Duodenal mucosa (tissue), 2 donors: Measurements from ENCODE around the gene DAP.

Experiments
- H3K27ac ChIP-seq: one replicate; pipeline ENCODE4 v1.7.0; 2013; ENCODE audit warnings: low read depth, low read length
- H3K27me3 ChIP-seq, 2 donors: one replicate each; pipeline ENCODE4 v1.7.0; 2013; ENCODE audit warnings: low read length in 2 of 2, control low read depth in 1 of 2; ENCODE audit not compliant: insufficient read depth in 2 of 2, control insufficient read depth in 1 of 2
- H3K36me3 ChIP-seq, 2 donors: one replicate each; pipeline ENCODE4 v1.7.0; 2013; ENCODE audit warnings: low read length in 2 of 2, control low read depth in 1 of 2; ENCODE audit not compliant: insufficient read depth in 2 of 2, control insufficient read depth in 1 of 2
- H3K4me1 ChIP-seq, 2 donors: one replicate each; pipeline ENCODE4 v1.7.0; 2013; ENCODE audit warnings: low read length in 2 of 2, control low read depth in 1 of 2; ENCODE audit not compliant: insufficient read depth in 2 of 2, control insufficient read depth in 1 of 2
- H3K4me3 ChIP-seq, 2 donors: one replicate each; pipeline ENCODE4 v1.7.0; 2013; ENCODE audit warnings: low read length in 2 of 2, low read depth in 1 of 2
- H3K9ac ChIP-seq, 2 donors: one replicate each; pipeline ENCODE4 v1.7.0; 2013; ENCODE audit warnings: low read length in 2 of 2, low read depth in 1 of 2
- H3K9me3 ChIP-seq, 2 donors: one replicate each; pipeline ENCODE4 v1.7.0; 2013; ENCODE audit warnings: low read length in 2 of 2, control low read depth in 1 of 2; ENCODE audit not compliant: control insufficient read depth in 1 of 2

Gene DAP

GRCh38 chr5:10675177-10675700 is 85.8 kb downstream of the DAP start:
- H3K27me3 ChIP-seq = no peaks in the 10 kb centered on the region
- no peak overlapping the region for H3K27ac ChIP-seq
- no peaks in the 10 kb centered on the region for H3K4me1 ChIP-seq
- H3K36me3 ChIP-seq = peaks cover 19 to 32% of the 10 kb centered on the region in 2 donors
- no peak overlapping the region for H3K4me3 ChIP-seq
- H3K9me3 ChIP-seq = no peaks in the 10 kb centered on the region
- H3K9ac ChIP-seq = no peak overlapping the region

GRCh38 chr5:10674582-10674981 is 86.5 kb downstream of the DAP start:
- Histone ChIP-seq H3K27ac (no peak overlapping the region), H3K4me3 (no peak overlapping the region), H3K9me3 (no peaks in the 10 kb centered on the region), H3K9ac (no peak overlapping the region), H3K4me1 (no peaks in the 10 kb centered on the region), H3K27me3 (no peaks in the 10 kb centered on the region), H3K36me3 (peaks cover 12 to 25% of the 10 kb centered on the region in 2 donors)

GRCh38 chr5:10674096-10674495 is 86.9 kb downstream of the DAP start:
- Histone ChIP-seq H3K9me3 (no peaks in the 10 kb centered on the region), H3K9ac (no peak overlapping the region), H3K27ac (no peak overlapping the region), H3K4me3 (no peak overlapping the region), H3K36me3 (peaks cover 10 to 20% of the 10 kb centered on the region in 2 donors), H3K27me3 (no peaks in the 10 kb centered on the region), H3K4me1 (no peaks in the 10 kb centered on the region)

- Histone ChIP-seq H3K4me1 (no peaks in the 10 kb centered on the region), H3K4me3 (no peak overlapping the region), H3K36me3 (peaks cover 10 to 14% of the 10 kb centered on the region in 2 donors), H3K27ac (no peak overlapping the region), H3K9me3 (no peaks in the 10 kb centered on the region), H3K27me3 (no peaks in the 10 kb centered on the region), H3K9ac (no peak overlapping the region)
Observed at GRCh38 chr5:10673407-10673806, 87.6 kb downstream of the DAP start.

- H3K4me3 ChIP-seq = no peak overlapping the region
- no peak overlapping the region for H3K27ac ChIP-seq
- H3K9ac ChIP-seq = no peak overlapping the region
- H3K36me3 ChIP-seq = peaks cover 8 to 10% of the 10 kb centered on the region in 2 donors
- H3K4me1 ChIP-seq = no peaks in the 10 kb centered on the region
- no peaks in the 10 kb centered on the region for H3K9me3 ChIP-seq
- H3K27me3 ChIP-seq = no peaks in the 10 kb centered on the region
Observed at GRCh38 chr5:10673017-10673389, 88.0 kb downstream of the DAP start.

- Histone ChIP-seq H3K4me3 (no peak overlapping the region), H3K4me1 (no peaks in the 10 kb centered on the region), H3K36me3 (peaks cover 2 to 3% of the 10 kb centered on the region in 2 donors), H3K27me3 (no peaks in the 10 kb centered on the region), H3K9me3 (no peaks in the 10 kb centered on the region), H3K9ac (no peak overlapping the region), H3K27ac (no peak overlapping the region)
Observed at GRCh38 chr5:10672146-10673016, 88.7 kb downstream of the DAP start.

GRCh38 chr5:10671041-10672008 is 89.7 kb downstream of the DAP start:
- Histone ChIP-seq H3K4me3 (no peak overlapping the region), H3K4me1 (no peaks in the 10 kb centered on the region), H3K27me3 (no peaks in the 10 kb centered on the region), H3K27ac (no peak overlapping the region), H3K36me3 (no peaks in the 10 kb centered on the region), H3K9me3 (no peaks in the 10 kb centered on the region), H3K9ac (no peak overlapping the region)

GRCh38 chr5:10669983-10670382 is 91.1 kb downstream of the DAP start:
- H3K4me3 ChIP-seq = no peak overlapping the region
- H3K4me1 ChIP-seq = no peaks in the 10 kb centered on the region
- no peak overlapping the region for H3K9ac ChIP-seq
- no peak overlapping the region for H3K27ac ChIP-seq
- H3K36me3 ChIP-seq = no peaks in the 10 kb centered on the region
- H3K27me3 ChIP-seq = no peaks in the 10 kb centered on the region
- no peaks in the 10 kb centered on the region for H3K9me3 ChIP-seq

GRCh38 chr5:10668697-10669096 is 92.3 kb downstream of the DAP start:
- no peak overlapping the region for H3K27ac ChIP-seq
- no peaks in the 10 kb centered on the region for H3K27me3 ChIP-seq
- H3K36me3 ChIP-seq = no peaks in the 10 kb centered on the region
- no peak overlapping the region for H3K9ac ChIP-seq
- H3K4me1 ChIP-seq = no peaks in the 10 kb centered on the region
- no peak overlapping the region for H3K4me3 ChIP-seq
- H3K9me3 ChIP-seq = no peaks in the 10 kb centered on the region
